Activated gamma-delta T cell treated with Interleukin-2 at 50 U/mL for 16 hours (primary cell): ENCODE measurements around the gene TSHR.
A peak's percentile ranks its signal among the peaks of the same experiment; 100 is the strongest.
"Not testable (repeated sequence)": the region's sequence is repeated elsewhere in the genome, so short reads cannot be mapped to it uniquely, and the experiment has no call there.

Source experiments
- DNase-seq: peaks from one replicate; pipeline ENCODE4 v3.0.0-alpha.2; 2020

Gene TSHR

GRCh38 chr14:80953211-80953610 is 2.2 kb upstream of the TSHR start:
- not testable (repeated sequence) for DNase-seq

- DNase-seq, result peak; percentile 71
These were observed 628 bp upstream of the TSHR start for GRCh38 chr14:80954687-80955299.

- no peak for DNase-seq
These were observed 681 bp downstream of the TSHR start for GRCh38 chr14:80956102-80956501.

- no peak for DNase-seq
These were observed 1.5 kb downstream of the TSHR start for GRCh38 chr14:80956922-80957321.

- DNase-seq, result no peak
These were observed 2.2 kb downstream of the TSHR start for GRCh38 chr14:80957613-80958012.

GRCh38 chr14:80958226-80958625 is 2.8 kb downstream of the TSHR start:
- DNase-seq, result no peak

GRCh38 chr14:80958939-80959338 is 3.5 kb downstream of the TSHR start:
- no peak for DNase-seq

- DNase-seq, result peak; percentile 41
These were observed 4.1 kb downstream of the TSHR start for GRCh38 chr14:80959496-80959895.

- DNase-seq, result no peak
These were observed 9.6 kb downstream of the TSHR start for GRCh38 chr14:80965037-80965436.

- DNase-seq, result peak; percentile 23
These were observed 18.7 kb downstream of the TSHR start for GRCh38 chr14:80973931-80974641.

- no peak for DNase-seq
These were observed 19.3 kb downstream of the TSHR start for GRCh38 chr14:80974679-80975078.

GRCh38 chr14:80977221-80977620 is 21.8 kb downstream of the TSHR start:
- no peak for DNase-seq

- no peak for DNase-seq
These were observed 23.0 kb downstream of the TSHR start for GRCh38 chr14:80978403-80978802.

- no peak for DNase-seq
These were observed 24.5 kb downstream of the TSHR start for GRCh38 chr14:80979951-80980350.

- no peak for DNase-seq
These were observed 25.7 kb downstream of the TSHR start for GRCh38 chr14:80981156-80981555.

GRCh38 chr14:80981673-80982072 is 26.3 kb downstream of the TSHR start:
- no peak for DNase-seq

- no peak for DNase-seq
These were observed 27.3 kb downstream of the TSHR start for GRCh38 chr14:80982711-80983110.

- peak; percentile 60 for DNase-seq
These were observed 32.0 kb downstream of the TSHR start for GRCh38 chr14:80987235-80988032.

GRCh38 chr14:80988192-80988591 is 32.8 kb downstream of the TSHR start:
- no peak for DNase-seq

GRCh38 chr14:80988735-80989429 is 33.5 kb downstream of the TSHR start:
- DNase-seq, result no peak

GRCh38 chr14:80992580-80992979 is 37.2 kb downstream of the TSHR start:
- no peak for DNase-seq

GRCh38 chr14:80996049-80996901 is 40.9 kb downstream of the TSHR start:
- DNase-seq, result peak; percentile 16
